ENCODE measurements around the gene MAPKAPK5. TPM values are rescaled to one million over a fixed set of nuclear protein-coding genes. Genes with fewer than 3 reads are reported as not detected.
A peak's percentile ranks its signal among the peaks of the same experiment; 100 is the strongest.

Gene MAPKAPK5
- total and polyA plus RNA-seq, 8 donors, result 9.3 to 25.2 (median 18.8) TPM

- TF ChIP-seq, protein P1, sequence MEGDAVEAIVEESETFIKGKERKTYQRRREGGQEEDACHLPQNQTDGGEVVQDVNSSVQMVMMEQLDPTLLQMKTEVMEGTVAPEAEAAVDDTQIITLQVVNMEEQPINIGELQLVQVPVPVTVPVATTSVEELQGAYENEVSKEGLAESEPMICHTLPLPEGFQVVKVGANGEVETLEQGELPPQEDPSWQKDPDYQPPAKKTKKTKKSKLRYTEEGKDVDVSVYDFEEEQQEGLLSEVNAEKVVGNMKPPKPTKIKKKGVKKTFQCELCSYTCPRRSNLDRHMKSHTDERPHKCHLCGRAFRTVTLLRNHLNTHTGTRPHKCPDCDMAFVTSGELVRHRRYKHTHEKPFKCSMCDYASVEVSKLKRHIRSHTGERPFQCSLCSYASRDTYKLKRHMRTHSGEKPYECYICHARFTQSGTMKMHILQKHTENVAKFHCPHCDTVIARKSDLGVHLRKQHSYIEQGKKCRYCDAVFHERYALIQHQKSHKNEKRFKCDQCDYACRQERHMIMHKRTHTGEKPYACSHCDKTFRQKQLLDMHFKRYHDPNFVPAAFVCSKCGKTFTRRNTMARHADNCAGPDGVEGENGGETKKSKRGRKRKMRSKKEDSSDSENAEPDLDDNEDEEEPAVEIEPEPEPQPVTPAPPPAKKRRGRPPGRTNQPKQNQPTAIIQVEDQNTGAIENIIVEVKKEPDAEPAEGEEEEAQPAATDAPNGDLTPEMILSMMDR (IDR thresholded peaks at IDR 0.05), result no peak
- no peak overlapping the region for H3K27ac ChIP-seq
- 94 to 100% methylated on average over 1 of the region's 1 CpG for WGBS, 2 donors
- H3K9me3 ChIP-seq, result no peaks in the 10 kb centered on the region
- H3K4me1 ChIP-seq, result no peaks in the 10 kb centered on the region
- no peaks in the 10 kb centered on the region for H3K27me3 ChIP-seq
- H3K4me3 ChIP-seq, result no peak overlapping the region
- no peak for FAIRE-seq
- intact Hi-C loops (cut with DNase I), result no loop called here
- DNase-seq, result no peak
- peaks cover 0 to 53% (median 13%) of the 10 kb centered on the region in 3 donors for H3K36me3 ChIP-seq
- ATAC-seq, result no peak
Observed at GRCh38 chr12:111881716-111882115, 39.7 kb downstream of the MAPKAPK5 start.

- intact Hi-C loops (cut with DNase I), result no loop called here
- no peaks in the 10 kb centered on the region for H3K9me3 ChIP-seq
- FAIRE-seq (no peak), DNase-seq (no peak), ATAC-seq (peak in 1 of 4 donors; percentile 44)
- no peaks in the 10 kb centered on the region for H3K27me3 ChIP-seq
- TF ChIP-seq, protein P1 (IDR thresholded peaks at IDR 0.05), result no peak
- H3K4me1 ChIP-seq, result no peaks in the 10 kb centered on the region
- 92 to 97% methylated on average over 7 of the region's 7 CpGs for WGBS, 2 donors
- H3K36me3 ChIP-seq, result peaks cover 0 to 50% (median 15%) of the 10 kb centered on the region in 3 donors
- no peak overlapping the region for H3K4me3 ChIP-seq
- H3K27ac ChIP-seq, result no peak overlapping the region
Observed at GRCh38 chr12:111886662-111887545, 44.9 kb downstream of the MAPKAPK5 start.

DNA sequence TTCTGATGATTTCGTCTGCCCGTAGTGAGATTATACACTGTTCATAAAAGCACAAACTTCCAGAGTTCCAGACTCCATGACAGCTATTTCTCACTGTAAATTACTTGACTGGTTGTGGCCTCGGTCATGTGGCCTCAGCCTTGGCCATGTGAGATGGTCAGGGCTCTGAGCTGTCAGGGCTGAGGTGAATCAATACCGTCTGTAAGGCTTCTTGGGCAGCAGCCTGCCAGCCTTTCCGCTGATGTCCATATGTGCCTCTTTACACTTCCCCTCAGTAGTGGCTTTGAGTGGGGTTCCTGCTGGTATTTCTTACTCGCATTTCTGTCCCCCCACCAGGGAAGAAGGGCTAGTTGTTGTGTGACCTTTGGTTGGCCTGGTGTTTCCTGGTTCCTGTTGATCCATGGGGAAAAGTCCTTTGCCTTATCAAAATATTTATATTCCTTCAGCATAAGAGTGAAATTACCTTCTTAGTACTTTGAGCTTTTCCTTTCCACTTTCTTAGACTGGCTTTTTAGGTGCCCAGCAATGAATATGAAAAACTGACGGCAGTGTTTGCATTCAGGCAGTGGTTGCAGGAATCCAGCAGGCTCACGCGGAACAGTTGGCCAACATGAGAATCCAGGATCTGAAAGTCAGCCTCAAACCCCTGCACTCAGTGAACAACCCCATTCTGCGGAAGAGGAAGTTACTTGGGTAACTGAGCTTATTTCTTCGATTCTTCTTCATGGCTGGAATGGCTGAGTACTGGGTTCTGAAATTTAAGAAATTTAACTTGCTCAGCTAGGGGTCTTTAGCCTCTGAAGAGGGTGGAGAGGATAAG, 46.1 kb downstream of the MAPKAPK5 start:
- peak in 2 of 4 donors; percentile 34 to 57 for ATAC-seq
- no peaks in the 10 kb centered on the region for H3K27me3 ChIP-seq
- 91 to 96% methylated on average over 11 of the region's 11 CpGs for WGBS, 2 donors
- intact Hi-C loops (cut with DNase I), result no loop called here
- H3K4me1 ChIP-seq, result no peaks in the 10 kb centered on the region
- no peaks in the 10 kb centered on the region for H3K9me3 ChIP-seq
- no peak overlapping the region for H3K4me3 ChIP-seq
- peaks cover 0 to 43% (median 16%) of the 10 kb centered on the region in 3 donors for H3K36me3 ChIP-seq
- TF ChIP-seq, protein P1 (IDR thresholded peaks at IDR 0.05), result no peak
- FAIRE-seq, result no peak
- DNase-seq, result peak in 1 of 6 donors; percentile 24
- no peak overlapping the region for H3K27ac ChIP-seq

DNA sequence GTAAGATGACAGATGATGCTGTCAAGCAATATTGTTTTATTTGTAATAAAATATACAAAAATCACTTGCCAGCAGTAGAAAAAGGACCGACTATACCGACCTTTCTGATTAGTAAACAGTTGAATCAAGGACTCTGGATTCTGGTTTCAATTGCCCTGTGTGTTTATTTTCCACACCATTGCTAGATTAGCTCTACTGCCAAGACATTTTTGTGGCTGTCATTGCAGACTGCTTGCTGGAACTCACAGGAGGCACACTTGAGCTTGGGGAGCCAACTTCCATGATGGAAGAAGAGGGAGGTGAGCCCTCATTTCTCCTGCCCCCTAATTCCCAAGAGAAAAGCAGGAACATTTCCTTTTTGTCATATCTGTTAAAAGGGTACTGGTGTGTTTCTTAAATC, 51.3 kb downstream of the MAPKAPK5 start:
- WGBS, 2 donors, result 32 to 39% methylated on average over 2 of the region's 2 CpGs
- DNase-seq (no peak), ATAC-seq (no peak), FAIRE-seq (no peak)
- intact Hi-C loops (cut with DNase I), result no loop called here
- TF ChIP-seq, protein P1 (IDR thresholded peaks at IDR 0.05), result no peak
- Histone ChIP-seq H3K27me3 (no peaks in the 10 kb centered on the region), H3K27ac (no peak overlapping the region), H3K4me3 (no peak overlapping the region), H3K9me3 (no peaks in the 10 kb centered on the region), H3K36me3 (peaks cover 0 to 20% (median 4%) of the 10 kb centered on the region in 3 donors), H3K4me1 (no peaks in the 10 kb centered on the region)
